SK-N-SH (cell line): Measurements from ENCODE around the gene CNPY2. TPM values are rescaled to one million over a fixed set of nuclear protein-coding genes. Genes with fewer than 3 reads are reported as not detected.

Source experiments
- CTCF ChIA-PET: fragments of 300-600, 350-600 bp; formaldehyde crosslinking; extraction: SDS; loops from one replicate; lab custom pipeline; 2021; lab: Yijun Ruan, JAX
- POLR2A ChIA-PET: fragments of 350-600 bp; sonication (Branson Sonifier 250); formaldehyde crosslinking; extraction: SDS; loops from one replicate; lab custom pipeline; 2020; ENCODE audit warnings: antibody characterized with exemption, inconsistent platforms; lab: Yijun Ruan, JAX
- DNase-seq: peaks from one replicate; pipeline ENCODE4 v3.0.0; 2012
- H2AFZ ChIP-seq: fragments of 200-600 bp; sonication (generic); 2 replicates; pipeline ENCODE4 v1.8.1; 2016; ENCODE audit warnings: antibody characterized with exemption, mild to moderate bottlenecking, low read depth
- H3F3A ChIP-seq: fragments of 200-600 bp; sonication (generic); replicated peaks from 2 replicates; pipeline ENCODE3; 2016; ENCODE audit warnings: antibody characterized with exemption, mild to moderate bottlenecking; ENCODE audit not compliant: insufficient read depth
- H3K27ac ChIP-seq, 2 experiments: fragments of 200-500 bp in 1 of 2; fragments of 200-600 bp in 1 of 2; sonication (Bioruptor generic) in 1 of 2; sonication (generic), shearing (Covaris generic) in 1 of 2; 2 replicates each; pipeline versions ENCODE4 v1.5.1 to v1.6.1; 2014 to 2016; ENCODE audit warnings: low read depth in 2 of 2, inconsistent platforms in 1 of 2, low read length in 1 of 2, mild to moderate bottlenecking in 1 of 2, mixed read lengths in 1 of 2
- H3K27me3 ChIP-seq: fragments of 200-600 bp; sonication (generic), shearing (Covaris generic); 2 replicates; pipeline ENCODE4 v1.6.1; 2016; ENCODE audit warnings: mixed run types; ENCODE audit not compliant: insufficient read depth
- H3K36me3 ChIP-seq, 2 experiments: fragments of 200-500 bp in 1 of 2; fragments of 200-600 bp in 1 of 2; sonication (Bioruptor generic) in 1 of 2; sonication (generic) in 1 of 2; replicated peaks in 1 of 2; 2 replicates each; pipeline versions ENCODE3 to v1.5.1; 2014 to 2016; ENCODE audit warnings: low read length in 1 of 2, mild to moderate bottlenecking in 1 of 2; ENCODE audit not compliant: insufficient read depth in 2 of 2, control insufficient read depth in 1 of 2
- H3K4me1 ChIP-seq, 2 experiments: fragments of 200-500 bp in 1 of 2; fragments of 200-600 bp in 1 of 2; sonication (Bioruptor generic) in 1 of 2; sonication (generic), shearing (Covaris generic) in 1 of 2; 2 replicates each; pipeline versions ENCODE4 v1.5.1 to v1.6.1; 2014 to 2016; ENCODE audit warnings: low read depth in 1 of 2, low read length in 1 of 2, mixed run types in 1 of 2; ENCODE audit not compliant: insufficient read depth in 2 of 2, control insufficient read depth in 1 of 2
- H3K4me2 ChIP-seq: fragments of 200-600 bp; sonication (generic), shearing (Covaris generic); 2 replicates; pipeline ENCODE4 v1.6.1; 2017; ENCODE audit warnings: mixed run types
- H3K4me3 ChIP-seq, 2 experiments: fragments of 200-500 bp in 1 of 2; fragments of 200-600 bp in 1 of 2; sonication (Bioruptor generic) in 1 of 2; sonication (generic), shearing (Covaris generic) in 1 of 2; 2 replicates each; pipeline versions ENCODE4 v1.5.1 to v1.8.1; 2014 to 2016; ENCODE audit warnings: low read depth in 2 of 2, inconsistent platforms in 1 of 2, low read length in 1 of 2, mild to moderate bottlenecking in 1 of 2, mixed read lengths in 1 of 2, moderate library complexity in 1 of 2
- H3K79me2 ChIP-seq: fragments of 200-600 bp; sonication (generic); 2 replicates; pipeline ENCODE4 v1.8.1; 2017; ENCODE audit warnings: mild to moderate bottlenecking; ENCODE audit not compliant: insufficient read depth
- H3K9ac ChIP-seq: fragments of 200-600 bp; sonication (generic); 2 replicates; pipeline ENCODE4 v1.6.1; 2017; ENCODE audit warnings: mixed run types
- H3K9me2 ChIP-seq: fragments of 200-600 bp; sonication (generic); 2 replicates; pipeline ENCODE4 v1.6.1; 2017; ENCODE audit warnings: mixed run types
- H3K9me3 ChIP-seq: fragments of 200-600 bp; sonication (generic); 2 replicates; pipeline ENCODE4 v1.6.1; 2017; ENCODE audit warnings: mixed run types, mild to moderate bottlenecking, moderate library complexity
- H4K20me1 ChIP-seq: fragments of 200-600 bp; sonication (generic); 2 replicates; pipeline ENCODE4 v1.6.1; 2017; ENCODE audit warnings: mild to moderate bottlenecking, mixed run types; ENCODE audit not compliant: insufficient read depth
- ELF1 ChIP-seq: IDR thresholded peaks from 2 replicates; pipeline ENCODE4 v1.4.0; 2012
- EP300 ChIP-seq, 2 experiments: IDR thresholded peaks; 2 replicates each; pipeline versions ENCODE4 v1.4.0 to v1.6.1; 2012; ENCODE audit warnings: borderline replicate concordance in 1 of 2, low read depth in 1 of 2, low read length in 1 of 2
- EZH2phosphoT487 ChIP-seq: fragments of 200-600 bp; sonication (generic); IDR thresholded peaks from 2 replicates; pipeline ENCODE4 v1.6.1; 2017; ENCODE audit warnings: low read depth, mixed run types, mild to moderate bottlenecking, antibody characterized with exemption, moderate library complexity, borderline replicate concordance
- JUND ChIP-seq: IDR thresholded peaks from 2 replicates; pipeline ENCODE4 v1.4.0; 2012
- MAX ChIP-seq: IDR thresholded peaks from 2 replicates; pipeline ENCODE4 v1.4.0; 2012; ENCODE audit warnings: low read depth
- MEF2A ChIP-seq: IDR thresholded peaks from 2 replicates; pipeline ENCODE4 v1.4.0; 2012; ENCODE audit warnings: low read depth, borderline replicate concordance
- MXI1 ChIP-seq: IDR thresholded peaks from 2 replicates; pipeline ENCODE4 v1.6.1; 2012; ENCODE audit warnings: mild to moderate bottlenecking, low read depth, low read length, improper control_type of control experiment
- PBX3 ChIP-seq: IDR thresholded peaks from 2 replicates; pipeline ENCODE4; 2012
- POLR2AphosphoS5 ChIP-seq: IDR thresholded peaks from 2 replicates; pipeline ENCODE4 v1.6.1; 2012; ENCODE audit warnings: low read depth, low read length
- RAD21 ChIP-seq: IDR thresholded peaks from 2 replicates; pipeline ENCODE4 v1.6.1; 2012; ENCODE audit warnings: mild to moderate bottlenecking, low read length
- RCOR1 ChIP-seq: fragments of 150-350 bp; IDR thresholded peaks from 2 replicates; pipeline ENCODE4 v1.6.1; 2017; ENCODE audit warnings: antibody characterized with exemption, low read length
- REST ChIP-seq: IDR thresholded peaks from 2 replicates; pipeline ENCODE4 v1.6.1; 2012; ENCODE audit warnings: mild to moderate bottlenecking, low read depth, low read length, moderate library complexity
- RFX5 ChIP-seq: IDR thresholded peaks from 2 replicates; pipeline ENCODE4 v1.6.1; 2012; ENCODE audit warnings: mild to moderate bottlenecking, improper control_type of control experiment, low read length
- RXRA ChIP-seq: IDR thresholded peaks from 2 replicates; pipeline ENCODE4 v1.4.0; 2012; ENCODE audit warnings: low read depth, mild to moderate bottlenecking, borderline replicate concordance
- SIN3A ChIP-seq: IDR thresholded peaks from 2 replicates; pipeline ENCODE4 v1.6.1; 2012; ENCODE audit warnings: low read depth, mild to moderate bottlenecking, low read length, moderate library complexity, borderline replicate concordance
- SMC3 ChIP-seq: IDR thresholded peaks from 2 replicates; pipeline ENCODE4 v1.6.1; 2012; ENCODE audit warnings: low read depth, low read length, improper control_type of control experiment
- TEAD4 ChIP-seq: IDR thresholded peaks from 2 replicates; pipeline ENCODE4 v1.4.0; 2012; ENCODE audit warnings: mild to moderate bottlenecking, borderline replicate concordance; ENCODE audit not compliant: insufficient read depth
- USF1 ChIP-seq: IDR thresholded peaks from 2 replicates; pipeline ENCODE4 v1.4.0; 2012; ENCODE audit warnings: low read depth, borderline replicate concordance
- USF2 ChIP-seq: fragments of 150-350 bp; IDR thresholded peaks from 2 replicates; pipeline ENCODE4 v1.6.1; 2017; ENCODE audit warnings: antibody characterized with exemption, low read length, low read depth, borderline replicate concordance
- YY1 ChIP-seq: IDR thresholded peaks from 2 replicates; pipeline ENCODE4 v1.4.0; 2012; ENCODE audit warnings: low read depth, mild to moderate bottlenecking
- WGBS: methylation state at CpG from one replicate; pipeline ENCODE4 v1.1.6; 2017; ENCODE audit warnings: low lambda C conversion rate; 5-methylcytosine and 5-hydroxymethylcytosine counted together
- polyA plus RNA-seq, 3 experiments: library from polyadenylated mRNA; depleted of rRNA; stranded (reverse); fragments of >200 nt; gene quantifications; 2 replicates each; pipeline ENCODE4 v1.2.3, GENCODE V29; 2012

Gene CNPY2
- polyA plus RNA-seq, 1 of the 3 experiments (the other 2 are of a cell fraction): 191 TPM

GRCh38 chr12:56282030-56282429 is 33.8 kb downstream of the CNPY2 start:
- CTCF ChIA-PET: interaction anchor here (2.2 kb wide), 1 partner anchor 92 kb away, joined by 6 read pairs; the partner anchor contains the start of gene SMARCC2
- H3F3A ChIP-seq: peaks cover 13% of the 10 kb centered on the region

More at GRCh38 chr12:56282030-56282429, 33.8 kb downstream of the CNPY2 start:
- Histone ChIP-seq H3K27ac (no peak overlapping the region), H3K9ac (no peak overlapping the region), H3K4me1 (no peaks in the 10 kb centered on the region), H4K20me1 (no peaks in the 10 kb centered on the region), H3K36me3 (peaks cover 44 to 74% of the 10 kb centered on the region in 2 experiments), H2AFZ (no peak overlapping the region), H3K9me2 (no peaks in the 10 kb centered on the region), H3K27me3 (no peaks in the 10 kb centered on the region), H3K4me2 (no peak overlapping the region), H3K79me2 (peaks cover 20% of the 10 kb centered on the region; the same call in 1 of the 2 replicates), H3K4me3 (no peak overlapping the region), H3K9me3 (no peaks in the 10 kb centered on the region)
- WGBS: 90% methylated on average over 6 of the region's 6 CpGs
- TF ChIP-seq USF1 (no peak), RCOR1 (no peak), REST (no peak), YY1 (no peak), USF2 (no peak), SMC3 (no peak), SIN3A (no peak), RFX5 (no peak), MEF2A (no peak), JUND (no peak), EZH2phosphoT487 (no peak), MXI1 (no peak), RAD21 (no peak), PBX3 (no peak), RXRA (no peak), TEAD4 (no peak), EP300 (IDR thresholded peaks at IDR 0.05; ENCODE audit: borderline replicate concordance in 1 of 2, low read depth in 1 of 2, low read length in 1 of 2) (no peak), ELF1 (no peak), POLR2AphosphoS5 (no peak), MAX (no peak)
- no peak for DNase-seq
- POLR2A ChIA-PET: no interaction called here
